Fibroblast of skin of abdomen (primary cell): Measurements from ENCODE around the gene CTSZ.
"Not testable (repeated sequence)": the region's sequence is repeated elsewhere in the genome, so short reads cannot be mapped to it uniquely, and the experiment has no call there.

Experiments
- DNase-seq: peaks from one replicate; pipeline ENCODE4 v3.0.0-alpha.2; 2013

CTSZ gene

DNA sequence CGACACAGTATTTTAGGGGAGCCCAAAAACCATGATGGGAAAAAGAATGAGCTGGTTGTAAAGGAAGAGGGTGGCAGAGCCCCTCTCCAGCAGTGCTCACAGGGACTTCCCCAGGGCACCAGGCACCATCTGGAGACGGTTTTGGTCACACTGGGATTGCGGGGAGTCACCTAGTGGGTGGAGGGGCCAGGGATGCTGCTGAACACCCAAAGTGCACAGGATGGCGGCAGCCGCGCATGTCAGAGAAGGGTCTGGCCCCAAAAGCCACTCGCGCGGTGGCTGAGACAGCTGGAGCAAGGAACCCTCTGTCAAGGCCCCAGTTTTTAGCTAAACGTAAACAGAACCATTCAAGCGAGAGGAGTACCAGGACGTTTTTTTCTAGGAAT, 10.8 kb downstream of the CTSZ start:
- no peak for DNase-seq

DNA sequence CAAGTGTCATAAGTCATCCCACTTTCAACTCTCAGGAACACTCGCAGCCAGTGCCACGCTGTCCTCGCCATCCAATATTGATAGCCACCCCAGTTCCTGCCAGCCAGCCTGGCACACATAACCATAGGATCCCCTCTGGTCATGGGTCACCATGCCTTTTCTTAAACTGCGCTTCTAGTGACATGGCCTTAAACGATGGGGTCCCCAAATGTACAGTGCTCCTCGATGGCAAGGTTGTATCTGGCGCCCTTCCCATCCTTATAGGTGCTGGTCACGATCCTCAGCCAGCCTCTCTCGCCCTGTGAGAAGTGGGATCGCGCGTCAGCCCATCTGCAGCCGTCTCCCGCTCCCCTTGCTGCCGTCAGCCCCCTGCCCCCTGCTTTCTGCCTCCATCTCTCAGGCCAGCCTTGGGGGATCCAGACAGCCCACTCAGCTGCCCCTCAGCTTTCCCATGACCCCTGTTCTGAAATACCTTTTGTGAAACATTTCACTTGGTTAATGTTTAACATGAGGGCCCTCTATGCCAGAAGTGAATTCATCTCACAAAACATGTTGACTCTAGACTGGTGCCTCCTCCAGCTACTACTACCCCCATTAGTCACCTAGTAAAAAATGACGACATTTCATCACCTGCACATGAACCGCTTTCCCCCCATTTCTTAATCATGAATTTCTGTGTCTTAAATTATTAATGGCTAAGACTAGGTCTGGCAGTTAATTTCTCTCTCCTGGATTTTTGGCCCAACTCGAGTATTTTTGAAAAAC, 11.4 kb downstream of the CTSZ start:
- DNase-seq: no peak

DNA sequence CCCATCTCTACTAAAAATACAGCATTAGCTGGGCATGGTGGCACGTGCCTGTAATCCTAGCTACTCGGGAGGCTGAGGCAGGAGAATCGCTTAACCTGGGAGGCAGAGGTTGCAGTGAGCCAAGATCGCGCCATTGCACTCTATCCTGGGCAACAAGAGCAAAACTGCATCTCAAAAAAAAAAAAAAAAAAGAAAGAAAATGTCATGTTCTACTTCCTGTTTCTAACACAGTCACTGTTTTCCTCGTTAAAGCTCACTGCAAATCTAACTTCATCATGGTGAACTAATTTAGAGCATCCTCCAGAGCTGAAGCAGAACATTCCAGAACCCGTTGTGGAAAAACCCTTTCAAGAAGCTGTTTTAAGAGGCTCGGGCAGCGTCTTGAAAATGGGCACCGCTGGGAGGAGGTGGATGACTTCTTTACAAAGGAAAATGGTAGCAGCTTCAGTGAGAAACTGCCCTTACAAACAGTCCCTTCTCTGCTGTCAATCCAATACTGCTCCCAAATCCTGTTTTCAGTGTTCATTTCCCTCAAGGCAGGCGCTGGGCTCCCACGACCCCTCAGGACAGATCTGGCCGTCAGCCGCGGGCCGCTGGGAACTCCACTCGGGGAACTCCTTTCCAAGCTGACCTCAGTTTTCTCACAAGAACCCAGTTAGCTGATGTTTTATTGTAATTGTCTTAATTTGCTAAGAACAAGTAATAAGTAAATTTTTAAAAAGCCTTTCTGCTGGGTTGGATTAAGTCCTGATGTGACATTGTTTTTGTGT, 12.5 kb downstream of the CTSZ start:
- no peak for DNase-seq

DNA sequence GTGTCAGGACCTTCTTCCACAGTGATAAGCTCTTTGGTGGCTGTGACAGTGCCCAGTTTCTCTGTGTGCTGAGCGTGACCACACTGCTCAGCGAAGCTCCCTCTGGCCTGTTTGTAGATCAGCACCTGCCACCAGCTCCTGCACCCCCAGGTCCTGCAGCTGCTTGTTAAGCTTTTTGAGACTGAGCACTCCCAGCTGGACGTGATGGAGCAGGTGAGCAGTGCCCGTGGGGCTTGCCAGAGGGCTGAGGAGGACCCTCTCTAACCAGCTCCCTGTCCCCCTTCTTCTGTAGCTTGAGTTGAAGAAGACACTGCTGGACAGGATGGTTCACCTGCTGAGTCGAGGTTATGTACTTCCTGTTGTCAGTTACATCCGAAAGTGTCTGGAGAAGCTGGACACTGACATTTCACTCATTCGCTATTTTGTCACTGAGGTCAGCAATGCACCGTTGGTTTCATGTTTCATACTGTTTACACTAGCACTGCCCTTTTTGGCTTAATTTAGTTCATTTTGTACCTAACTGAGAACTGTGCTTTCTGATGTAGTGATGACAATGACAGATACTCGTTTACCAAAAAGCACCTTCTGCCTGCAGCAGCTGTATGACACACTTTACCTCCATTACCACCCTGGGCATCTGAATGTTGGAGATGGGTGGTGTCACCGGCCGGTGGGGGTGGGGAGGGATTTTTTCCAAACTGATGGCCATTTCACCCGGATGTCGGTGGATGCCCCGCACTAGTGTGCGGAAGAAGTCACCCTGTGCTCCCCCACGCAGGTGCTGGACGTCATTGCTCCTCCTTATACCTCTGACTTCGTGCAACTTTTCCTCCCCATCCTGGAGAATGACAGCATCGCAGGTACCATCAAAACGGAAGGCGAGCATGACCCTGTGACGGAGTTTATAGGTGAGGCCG, 13.5 kb downstream of the CTSZ start:
- no peak for DNase-seq

DNA sequence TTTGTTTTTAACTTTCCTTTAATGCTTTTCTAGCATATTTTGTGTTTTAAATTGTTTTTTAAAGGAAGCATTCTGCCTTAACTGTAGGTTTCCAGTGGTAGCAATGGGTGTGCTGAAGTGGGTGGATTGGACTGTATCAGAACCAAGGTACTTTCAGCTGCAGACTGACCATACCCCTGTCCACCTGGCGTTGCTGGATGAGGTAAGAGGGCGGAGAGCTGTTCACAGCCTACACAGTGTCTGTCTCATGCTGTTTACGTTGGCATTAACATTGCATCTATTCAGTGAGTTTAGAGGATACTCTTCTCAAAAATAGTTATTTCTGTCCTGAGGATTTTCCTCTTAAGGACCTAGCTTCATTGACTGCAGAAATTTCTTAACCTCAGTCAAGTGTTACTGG, 14.1 kb downstream of the CTSZ start:
- DNase-seq: no peak

DNA sequence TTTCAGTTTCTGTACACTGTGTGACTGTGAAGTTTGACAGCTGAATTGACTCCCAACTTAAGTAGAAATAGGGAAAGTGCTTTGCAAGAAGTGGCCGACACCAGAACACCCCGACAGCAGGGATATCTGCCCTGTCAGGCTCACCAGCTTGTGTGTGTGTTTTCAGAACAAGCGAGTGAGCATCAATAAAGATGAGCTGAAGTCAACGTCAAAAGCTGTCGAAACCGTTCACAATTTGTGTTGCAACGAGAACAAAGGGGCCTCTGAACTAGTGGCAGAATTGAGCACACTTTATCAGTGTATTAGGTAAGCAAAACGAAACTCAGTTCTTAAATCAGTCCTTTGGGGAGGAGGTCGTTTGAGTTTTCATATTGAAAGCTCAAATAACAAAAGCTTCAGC, 15.3 kb downstream of the CTSZ start:
- no peak for DNase-seq

DNA sequence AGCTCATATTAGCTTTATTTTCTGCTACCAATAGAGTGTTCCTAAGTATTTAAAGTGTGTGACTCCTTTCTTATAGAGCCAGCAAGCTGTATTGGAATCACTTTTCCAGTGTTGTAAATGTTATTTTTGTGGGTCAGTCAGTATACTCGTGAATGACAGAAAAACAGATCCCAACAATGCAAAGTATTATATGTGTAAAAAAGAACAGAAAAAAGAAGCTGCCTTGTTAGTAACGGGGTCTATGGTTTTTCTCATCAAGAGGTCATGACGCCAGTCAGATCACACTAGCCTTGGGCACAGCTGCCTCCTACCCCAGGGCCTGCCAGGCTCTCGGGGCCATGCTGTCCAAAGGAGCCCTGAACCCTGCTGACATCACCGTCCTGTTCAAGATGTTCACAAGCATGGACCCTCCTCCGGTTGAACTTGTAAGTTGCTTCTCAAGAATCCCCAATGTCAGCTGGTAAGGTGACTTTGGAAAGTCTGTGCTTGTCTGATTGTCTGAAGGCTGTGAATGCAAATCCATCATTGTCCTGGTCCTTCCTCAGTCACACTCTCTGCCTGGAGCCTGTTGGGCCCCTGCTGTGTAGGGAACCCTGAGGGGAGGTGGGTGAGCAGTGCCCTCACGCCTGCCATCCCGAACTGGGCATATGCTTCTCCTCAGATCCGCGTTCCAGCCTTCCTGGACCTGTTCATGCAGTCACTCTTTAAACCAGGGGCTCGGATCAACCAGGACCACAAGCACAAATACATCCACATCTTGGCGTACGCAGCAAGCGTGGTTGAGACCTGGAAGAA, 16.2 kb downstream of the CTSZ start:
- DNase-seq: no peak

DNA sequence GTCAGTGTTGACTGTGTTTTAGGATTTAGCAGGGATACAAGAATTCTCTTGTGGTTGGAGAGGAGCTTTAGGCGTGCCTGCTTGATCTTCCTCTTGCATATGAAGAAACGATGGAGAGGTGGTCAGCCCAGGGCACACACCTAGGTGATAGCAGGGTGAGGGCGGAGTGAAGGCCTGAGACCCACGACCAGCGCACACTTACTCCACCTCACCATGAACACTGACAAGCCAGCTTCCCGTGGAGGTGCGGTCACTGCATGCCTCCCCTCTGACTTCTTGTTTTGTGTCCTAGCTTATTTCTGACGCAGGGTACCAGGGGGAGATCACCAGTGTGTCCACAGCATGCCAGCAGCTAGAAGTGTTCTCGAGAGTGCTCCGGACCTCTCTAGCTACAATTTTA, 17.9 kb downstream of the CTSZ start:
- DNase-seq: no peak

DNA sequence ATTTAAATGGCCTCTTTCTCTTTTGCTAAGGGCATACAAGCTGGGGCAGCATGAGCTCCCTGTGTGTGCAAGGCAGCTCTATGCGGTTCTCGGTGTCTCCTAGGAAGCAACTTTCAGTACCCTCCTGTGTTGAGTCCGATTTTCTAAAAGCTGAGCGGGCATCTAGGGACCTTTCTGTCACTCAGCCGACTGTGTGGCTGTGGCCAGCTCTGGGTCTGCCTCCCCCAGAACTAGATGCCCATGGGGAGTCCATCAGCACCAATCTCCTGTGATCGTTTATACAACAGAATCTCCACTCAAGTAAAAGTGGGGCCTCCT, 18.5 kb downstream of the CTSZ start:
- no peak for DNase-seq

DNA sequence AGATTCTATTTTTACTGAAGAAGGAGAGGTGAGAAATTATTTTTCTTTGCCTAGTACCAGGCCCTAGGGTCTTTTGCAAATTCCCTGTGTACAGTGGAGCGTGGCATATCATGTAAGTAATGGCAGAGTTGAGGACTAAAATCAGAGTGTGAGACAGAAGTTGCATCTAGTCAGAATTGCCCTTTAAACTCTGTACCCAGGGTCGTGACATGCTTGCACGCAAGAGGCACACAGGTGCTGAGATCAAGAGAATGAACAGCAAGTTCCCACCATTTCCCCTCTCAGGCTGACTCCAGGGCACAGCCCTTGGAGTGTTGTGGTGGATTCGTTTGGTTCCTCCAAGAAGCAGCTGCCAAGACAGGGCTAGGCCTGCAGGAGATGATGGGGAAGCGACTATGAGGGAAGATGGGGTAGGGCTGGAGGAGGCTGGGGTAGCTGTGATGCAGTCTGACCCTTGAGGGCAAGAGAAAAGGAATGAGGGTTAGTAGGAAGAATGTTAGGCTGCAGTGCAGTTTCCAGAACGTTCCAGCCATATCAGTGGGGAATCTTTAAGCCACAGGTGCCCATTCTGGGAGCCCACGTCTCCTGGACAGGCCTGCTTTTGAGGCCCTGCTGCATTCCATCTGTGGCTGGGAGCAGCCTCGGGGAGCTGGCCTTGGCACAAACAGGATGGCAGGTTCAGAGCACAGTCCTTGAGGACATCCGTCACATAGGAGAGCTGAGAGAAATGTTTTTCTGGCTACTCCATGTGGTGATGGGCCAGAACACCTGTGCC, 19.1 kb downstream of the CTSZ start:
- DNase-seq: no peak

DNA sequence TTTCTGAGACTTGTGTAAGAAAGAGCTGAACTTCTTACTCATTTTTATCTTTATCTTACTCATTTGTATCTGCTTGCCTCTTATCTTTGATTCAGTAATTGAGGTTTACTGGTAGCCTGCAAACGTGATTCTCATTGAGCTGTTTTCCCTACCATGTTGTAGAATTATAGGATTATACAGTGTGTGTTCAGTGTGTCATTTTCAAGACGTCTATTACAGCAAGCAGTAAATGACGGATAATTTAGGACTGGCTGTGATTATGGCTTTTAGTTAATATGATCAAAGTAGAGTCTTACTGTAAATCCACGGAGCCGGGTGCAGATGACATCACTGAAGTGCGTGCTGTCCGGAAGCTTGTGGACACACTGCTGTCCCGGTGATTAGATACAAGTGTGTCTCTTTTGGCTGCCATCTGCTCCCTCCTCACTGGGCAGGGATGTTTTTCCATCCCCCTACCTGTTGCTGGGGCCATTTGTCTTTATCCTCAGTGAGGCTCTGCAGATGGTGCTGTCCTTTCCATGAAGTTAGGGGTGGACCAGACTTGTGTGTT, 20.0 kb downstream of the CTSZ start:
- DNase-seq: no peak

DNA sequence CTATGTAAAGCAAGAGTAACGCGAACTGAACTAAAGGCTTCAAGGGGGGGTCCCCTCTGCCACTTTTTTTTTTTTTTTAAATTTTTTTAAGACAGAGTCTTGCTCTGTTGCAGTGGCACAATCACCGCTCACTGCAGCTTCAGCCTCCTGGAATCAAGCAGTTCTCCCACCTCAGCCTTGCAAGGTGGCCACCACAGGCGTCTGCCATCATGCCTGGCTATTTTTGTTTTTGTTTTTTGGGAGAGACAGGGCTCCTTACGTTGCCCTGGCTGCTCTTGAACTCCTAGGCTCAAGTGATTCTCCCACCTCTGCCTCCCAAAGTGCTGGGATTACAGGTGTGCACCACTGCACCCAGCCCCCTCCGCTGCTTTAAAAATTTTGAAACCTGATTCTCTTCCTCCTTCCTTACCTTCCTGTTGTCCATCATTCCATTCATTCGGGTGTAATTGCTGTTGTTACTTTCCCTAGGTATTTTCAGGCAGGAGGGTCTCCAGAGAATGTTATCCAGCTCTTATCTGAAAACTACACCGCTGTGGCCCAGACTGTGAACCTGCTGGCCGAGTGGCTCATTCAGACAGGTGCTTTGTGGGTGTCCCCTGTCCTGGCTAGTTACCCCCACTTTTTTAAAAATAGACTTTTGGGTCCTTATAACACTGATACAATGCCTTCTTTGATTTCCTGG, 20.6 kb downstream of the CTSZ start:
- DNase-seq: no peak

DNA sequence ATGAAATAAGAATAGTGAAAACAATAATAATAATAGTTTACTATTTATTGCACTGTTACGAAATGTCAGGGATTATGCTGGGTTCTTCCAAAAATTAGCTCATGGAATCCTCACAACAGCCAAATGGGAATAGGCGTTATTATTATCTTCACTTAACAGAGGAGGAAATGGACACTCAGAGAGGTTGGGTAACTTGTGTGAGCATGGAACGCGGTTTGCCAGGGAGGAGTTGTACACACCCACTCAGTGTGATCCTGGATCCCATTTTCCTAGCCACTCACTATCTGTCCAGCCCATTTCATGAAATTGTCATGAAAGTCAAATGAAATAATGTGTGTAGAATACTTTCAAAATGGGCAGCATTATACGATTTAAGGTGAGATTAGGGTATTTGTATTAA, 21.4 kb downstream of the CTSZ start:
- DNase-seq: no peak

DNA sequence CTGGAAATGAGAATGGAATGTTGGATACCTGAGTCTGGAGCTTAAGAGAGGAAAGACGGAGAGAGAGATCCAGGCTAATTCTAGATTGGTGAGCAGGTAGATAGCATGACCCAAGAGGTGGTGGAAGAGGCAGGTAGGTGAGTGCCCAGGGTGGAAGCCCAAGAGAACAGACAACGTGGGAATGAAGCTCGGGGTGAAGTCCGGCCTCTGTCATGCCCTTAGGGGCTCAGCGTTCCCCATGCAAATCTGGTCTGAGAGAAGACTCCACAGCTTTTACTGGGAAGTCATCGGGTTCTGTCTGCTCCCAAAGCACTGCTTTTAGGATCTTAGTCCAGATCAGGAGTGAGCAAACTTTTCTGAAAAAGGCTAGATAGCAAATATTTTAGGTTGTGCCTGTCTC, 22.4 kb downstream of the CTSZ start:
- DNase-seq: no peak

DNA sequence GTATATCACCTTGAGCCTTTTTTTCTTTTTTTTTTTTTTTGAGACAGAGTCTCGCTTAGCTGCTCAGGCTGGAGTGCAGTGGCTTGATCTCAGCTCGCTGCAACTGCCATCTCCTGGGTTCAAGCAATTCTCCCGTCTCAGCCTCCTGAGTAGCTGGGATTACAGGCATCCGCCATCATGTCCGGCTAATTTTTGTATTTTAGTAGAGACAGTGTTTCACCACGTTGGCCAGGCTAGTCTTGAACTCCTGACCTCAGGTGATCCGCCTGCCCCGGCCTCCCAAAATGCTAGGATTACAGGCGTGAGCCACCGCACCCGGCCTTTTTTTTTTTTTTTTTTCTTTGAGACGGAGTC, 24.0 kb downstream of the CTSZ start:
- DNase-seq: not testable (repeated sequence)

DNA sequence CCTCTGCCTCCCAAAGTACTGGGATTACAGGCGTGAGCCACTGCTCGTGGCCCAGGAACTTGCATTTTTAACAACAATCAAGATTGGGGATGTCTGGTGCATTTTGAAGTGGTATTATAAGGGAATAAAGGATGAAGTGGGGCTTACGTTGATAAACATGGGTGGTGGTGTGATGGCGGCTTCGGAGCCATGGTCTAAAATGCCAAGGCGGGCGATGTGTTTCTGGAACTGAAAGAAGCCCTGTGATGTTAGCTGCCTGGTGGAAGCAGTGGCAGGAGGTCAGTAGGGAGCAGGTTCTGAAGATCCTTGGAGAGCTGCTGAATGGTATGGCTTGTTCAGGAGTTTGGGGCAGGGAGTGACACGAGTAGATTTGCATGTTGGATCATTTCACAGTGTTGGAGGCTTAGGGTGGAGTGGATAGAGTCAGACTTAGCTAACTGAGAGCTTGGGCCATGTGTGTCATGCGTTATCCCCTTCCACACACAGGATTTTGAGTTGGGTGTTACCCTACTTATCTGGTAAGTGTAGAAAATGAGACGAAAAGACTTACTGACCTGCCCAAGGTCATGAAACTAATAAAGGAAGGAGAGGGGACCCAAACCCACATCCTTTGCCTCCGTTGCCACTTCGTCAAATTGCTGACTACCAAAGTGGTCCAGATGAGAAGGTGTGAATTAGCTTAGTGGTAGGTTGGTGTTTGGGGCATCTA, 24.5 kb downstream of the CTSZ start:
- DNase-seq: no peak

DNA sequence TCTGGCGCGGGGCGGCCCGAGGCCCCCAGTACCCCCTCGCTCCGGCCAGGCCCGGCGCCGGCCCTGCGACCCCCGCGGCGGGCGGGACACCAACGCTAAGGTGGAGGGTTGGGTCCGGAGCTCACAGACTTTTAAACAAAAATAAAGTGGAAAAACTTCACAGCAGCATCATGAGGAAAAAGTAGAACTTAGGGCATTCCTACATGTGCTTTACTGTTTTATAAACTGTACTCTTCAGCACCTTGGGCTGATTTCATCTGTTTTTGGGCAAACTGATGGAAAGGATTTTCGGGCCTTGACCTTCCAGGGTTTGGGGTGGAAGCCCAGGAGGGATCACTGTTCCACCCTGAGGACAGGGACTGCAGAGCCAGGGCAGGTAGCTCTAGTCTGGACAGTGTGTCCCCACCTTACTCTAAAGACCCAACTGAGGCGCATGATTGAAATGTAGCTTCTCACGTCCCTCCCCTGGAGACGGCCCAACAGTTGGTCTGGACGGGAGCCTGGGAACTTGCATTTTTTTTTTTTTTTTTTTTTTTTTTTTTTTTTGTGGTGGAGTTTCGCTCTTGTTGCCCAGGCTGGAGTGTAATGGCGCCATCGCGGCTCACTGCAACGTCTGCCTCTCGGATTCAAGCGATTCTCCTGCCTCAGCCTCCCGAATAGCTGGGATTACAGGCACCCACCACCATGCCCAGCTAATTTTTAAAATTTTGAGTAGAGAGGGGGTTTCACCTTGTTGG, 25.3 kb downstream of the CTSZ start:
- DNase-seq: peak; percentile 6

DNA sequence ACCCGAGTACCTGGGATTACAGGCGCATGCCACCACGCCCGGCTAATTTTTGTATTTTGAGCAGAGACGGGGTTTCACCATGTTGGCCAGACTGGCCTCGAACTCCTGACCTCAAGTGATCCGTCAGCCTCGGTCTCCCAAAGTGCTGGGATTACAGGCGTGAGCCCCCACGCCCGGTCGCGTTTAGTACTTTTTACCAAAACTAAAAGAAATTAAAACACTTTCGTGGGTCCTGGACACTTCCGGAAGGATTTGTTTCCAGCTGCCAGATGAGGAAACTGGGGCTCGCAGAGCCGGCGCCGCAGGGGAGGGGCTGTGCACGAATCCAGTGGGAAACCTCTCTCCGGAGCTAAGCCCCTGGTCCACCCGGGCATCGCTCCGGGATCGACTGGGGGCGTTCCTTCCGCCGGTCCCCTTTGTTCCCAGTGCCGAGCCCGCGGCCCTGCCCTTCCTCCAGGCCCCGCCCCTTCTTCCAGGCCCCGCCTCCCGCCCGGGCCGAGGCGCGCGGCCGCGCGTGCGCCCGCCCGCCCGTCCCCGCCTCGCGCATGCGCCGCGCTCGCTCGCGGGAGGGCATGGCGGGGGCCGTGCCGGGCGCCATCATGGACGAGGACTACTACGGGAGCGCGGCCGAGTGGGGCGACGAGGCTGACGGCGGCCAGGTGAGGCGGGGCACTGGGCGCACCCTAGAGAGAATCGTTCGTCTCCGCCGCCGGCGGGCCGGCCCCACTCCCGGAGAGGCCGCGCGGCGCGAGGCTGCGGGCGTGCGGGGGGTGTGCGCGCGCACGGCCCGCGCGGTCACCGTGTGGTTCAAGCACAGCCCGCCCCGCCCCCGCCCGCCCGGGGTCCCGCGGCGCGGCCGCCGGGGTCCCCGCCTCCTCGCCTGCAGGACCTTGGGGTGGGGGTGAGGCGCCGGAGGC, 26.1 kb downstream of the CTSZ start, which contains the start of gene NELFCD:
Gene NELFCD (plus strand): TSS at position 546 of the 917 bp plus-strand sequence. CDS start 54 bp downstream, at position 600.
- DNase-seq: peak; percentile 87
